HEK293 (cell line): ENCODE results near the gene NUDT13.

Source experiments
- CTCF ChIA-PET: fragments of 350-600 bp; formaldehyde crosslinking; extraction: SDS; loops from one replicate; lab custom pipeline; 2021; ENCODE audit warnings: antibody characterized with exemption; lab: Yijun Ruan, JAX
- POLR2A ChIA-PET: fragments of 300-600 bp; formaldehyde crosslinking; extraction: SDS; loops from one replicate; lab custom pipeline; 2020; ENCODE audit warnings: antibody characterized with exemption, inconsistent platforms; lab: Yijun Ruan, JAX
- H3K27ac ChIP-seq: fragments of 200-500 bp; sonication (Bioruptor generic); 2 replicates; pipeline ENCODE4 v1.5.1; 2014; ENCODE audit warnings: low read depth, low read length, control low read depth, inconsistent platforms; ENCODE audit errors: extremely low read depth
- H3K36me3 ChIP-seq, 2 experiments: fragments of 200-500 bp in 1 of 2; sonication (Bioruptor generic) in 1 of 2; 1 replicate in 1 of 2; 2 replicates in 1 of 2; pipeline ENCODE4 v1.5.1; 2014 to 2017; ENCODE audit warnings: inconsistent platforms in 2 of 2, low read length in 2 of 2; ENCODE audit not compliant: control insufficient read depth in 2 of 2, insufficient read depth in 1 of 2
- H3K4me1 ChIP-seq: fragments of 200-500 bp; sonication (Bioruptor generic); 2 replicates; pipeline ENCODE4 v1.5.1; 2014; ENCODE audit warnings: mild to moderate bottlenecking, low read length, inconsistent platforms; ENCODE audit not compliant: control insufficient read depth, insufficient read depth
- H3K4me3 ChIP-seq: 2 replicates; pipeline ENCODE4 v1.5.1; 2011; ENCODE audit warnings: low read depth, mild to moderate bottlenecking, control low read depth, low read length, moderate library complexity
- H3K9me3 ChIP-seq: fragments of 200-500 bp; sonication (Bioruptor generic); 2 replicates; pipeline ENCODE4 v1.5.1; 2014; ENCODE audit warnings: low read depth, low read length, inconsistent platforms; ENCODE audit not compliant: control insufficient read depth, insufficient read depth
- BCL6B ChIP-seq: fragments of 450-650 bp; formaldehyde crosslinking; IDR thresholded peaks from 2 replicates; pipeline ENCODE4 v1.5.1; 2017; ENCODE audit warnings: missing biosample characterization, missing genetic modification characterization
- CTCF ChIP-seq: fragments of 450-650 bp; formaldehyde crosslinking; IDR thresholded peaks from 2 replicates; pipeline ENCODE4 v1.5.1; 2016; ENCODE audit warnings: missing biosample characterization, missing genetic modification characterization
- ELK4 ChIP-seq: IDR thresholded peaks from 2 replicates; pipeline ENCODE4 v1.6.1; 2011; ENCODE audit warnings: mild to moderate bottlenecking, low read depth, low read length, borderline replicate concordance
- GFI1B ChIP-seq: fragments of 450-650 bp; formaldehyde crosslinking; IDR thresholded peaks from 2 replicates; pipeline ENCODE4 v1.5.1; 2016; ENCODE audit warnings: missing biosample characterization, missing genetic modification characterization
- HOXC10 ChIP-seq: sonication (generic); formaldehyde crosslinking; IDR thresholded peaks from 2 replicates; pipeline ENCODE4 v1.8.1; 2023; ENCODE audit warnings: mild to moderate bottlenecking, missing genetic modification reagents
- KLF9 ChIP-seq: fragments of 450-650 bp; formaldehyde crosslinking; IDR thresholded peaks from 2 replicates; pipeline ENCODE4 v1.5.1; 2016; ENCODE audit warnings: missing biosample characterization, missing genetic modification characterization, low read depth
- MYNN ChIP-seq: fragments of 450-650 bp; formaldehyde crosslinking; IDR thresholded peaks from 2 replicates; pipeline ENCODE4 v1.5.1; 2016; ENCODE audit warnings: missing biosample characterization, missing genetic modification characterization, borderline replicate concordance
- PRDM4 ChIP-seq: fragments of 450-650 bp; formaldehyde crosslinking; IDR thresholded peaks from 2 replicates; pipeline ENCODE4 v1.5.1; 2017; ENCODE audit warnings: missing biosample characterization, missing genetic modification characterization
- REPIN1 ChIP-seq: fragments of 450-650 bp; formaldehyde crosslinking; IDR thresholded peaks from 2 replicates; pipeline ENCODE4 v1.5.1; 2017; ENCODE audit warnings: missing biosample characterization, missing genetic modification characterization, low read depth
- ZBTB1 ChIP-seq: fragments of 450-650 bp; formaldehyde crosslinking; IDR thresholded peaks from 2 replicates; pipeline ENCODE4 v1.5.1; 2016; ENCODE audit warnings: missing biosample characterization, missing genetic modification characterization
- ZBTB21 ChIP-seq: fragments of 450-650 bp; formaldehyde crosslinking; IDR thresholded peaks from 2 replicates; pipeline ENCODE4 v1.5.1; 2017; ENCODE audit warnings: missing biosample characterization, missing genetic modification characterization
- ZFP3 ChIP-seq: fragments of 450-650 bp; formaldehyde crosslinking; IDR thresholded peaks from 2 replicates; pipeline ENCODE4 v1.5.1; 2016; ENCODE audit warnings: low read depth, missing biosample characterization, missing genetic modification characterization
- ZNF121 ChIP-seq: fragments of 450-650 bp; formaldehyde crosslinking; IDR thresholded peaks from 2 replicates; pipeline ENCODE4 v1.5.1; 2016; ENCODE audit warnings: missing biosample characterization, missing genetic modification characterization
- ZNF174 ChIP-seq: fragments of 450-650 bp; formaldehyde crosslinking; IDR thresholded peaks from 2 replicates; pipeline ENCODE4 v1.5.0; 2017; ENCODE audit warnings: missing biosample characterization, mild to moderate bottlenecking, missing genetic modification characterization
- ZNF239 ChIP-seq: fragments of 450-650 bp; formaldehyde crosslinking; IDR thresholded peaks from 2 replicates; pipeline ENCODE4 v1.5.1; 2016; ENCODE audit warnings: missing biosample characterization, missing genetic modification characterization
- ZNF280C ChIP-seq: fragments of 450-650 bp; formaldehyde crosslinking; IDR thresholded peaks from 2 replicates; pipeline ENCODE4 v1.5.1; 2016; ENCODE audit warnings: missing biosample characterization, missing genetic modification characterization
- ZNF394 ChIP-seq: fragments of 450-650 bp; formaldehyde crosslinking; IDR thresholded peaks from 2 replicates; pipeline ENCODE4 v1.5.1; 2016; ENCODE audit warnings: missing biosample characterization, missing genetic modification characterization, mild to moderate bottlenecking, moderate library complexity, borderline replicate concordance
- ZNF513 ChIP-seq: fragments of 450-650 bp; IDR thresholded peaks from 2 replicates; pipeline ENCODE4 v1.5.1; 2018; ENCODE audit warnings: missing biosample characterization, missing genetic modification characterization
- ZNF549 ChIP-seq: fragments of 450-650 bp; IDR thresholded peaks from 2 replicates; pipeline ENCODE4 v1.5.1; 2018; ENCODE audit warnings: missing biosample characterization, missing genetic modification characterization, mild to moderate bottlenecking, inconsistent platforms, moderate library complexity
- ZNF596 ChIP-seq: fragments of 450-650 bp; IDR thresholded peaks from 2 replicates; pipeline ENCODE4 v1.5.0; 2018; ENCODE audit warnings: missing biosample characterization, mild to moderate bottlenecking, missing genetic modification characterization, moderate library complexity
- ZNF776 ChIP-seq: fragments of 450-650 bp; formaldehyde crosslinking; IDR thresholded peaks from 2 replicates; pipeline ENCODE4 v1.5.0; 2017; ENCODE audit warnings: missing biosample characterization, missing genetic modification characterization, borderline replicate concordance
- ZNF791 ChIP-seq: fragments of 450-650 bp; formaldehyde crosslinking; IDR thresholded peaks from 2 replicates; pipeline ENCODE4 v1.5.1; 2016; ENCODE audit warnings: missing biosample characterization, missing genetic modification characterization
- ZNF792 ChIP-seq: fragments of 450-650 bp; formaldehyde crosslinking; IDR thresholded peaks from 2 replicates; pipeline ENCODE4 v1.5.1; 2016; ENCODE audit warnings: missing biosample characterization, missing genetic modification characterization
- ZNF830 ChIP-seq: fragments of 450-650 bp; IDR thresholded peaks from 2 replicates; pipeline ENCODE4 v1.5.0; 2018; ENCODE audit warnings: missing biosample characterization, missing genetic modification characterization, low read depth, mild to moderate bottlenecking, moderate library complexity

NUDT13 gene

GRCh38 chr10:73083221-73083620 lies 27.0 kb upstream of the NUDT13 start:
- POLR2A ChIA-PET, result interaction anchor here (0.6 to 1.4 kb wide), 2 partner anchors 12 to 13 kb away, joined by 3 read pairs; no protein-coding TSS in a partner anchor
- no peaks in the 10 kb centered on the region; the same call in 1 of the 2 replicates for H3K4me1 ChIP-seq
- no peak for TF ChIP-seq ZNF596 (tag by site-specific recombination)
- no peak for TF ChIP-seq ZNF280C
- TF ChIP-seq ZNF549 (tag by site-specific recombination), result no peak
- TF ChIP-seq REPIN1 (tag by site-specific recombination), result no peak
- no peak for TF ChIP-seq ZNF513
- no peak for TF ChIP-seq ZBTB1
- TF ChIP-seq ZNF239 (tag by site-specific recombination), result no peak
- no peak for TF ChIP-seq ZBTB21 (tag by site-specific recombination)
- no peak for TF ChIP-seq ZNF791 (tag by site-specific recombination)
- no peak for TF ChIP-seq MYNN (tag by site-specific recombination)
- no peak for TF ChIP-seq ZFP3 (tag by site-specific recombination)
- no peak for TF ChIP-seq ZNF174 (tag by site-specific recombination)
- no peak for TF ChIP-seq PRDM4 (tag by site-specific recombination)
- no peak for TF ChIP-seq GFI1B (tag by site-specific recombination)
- no peak for TF ChIP-seq BCL6B (tag by site-specific recombination)
- no peak for TF ChIP-seq CTCF (tag by site-specific recombination)
- CTCF ChIA-PET, result interaction anchor here (1.1 kb wide), 2 partner anchors 12 to 21 kb away, joined by 4 to 5 read pairs; no protein-coding TSS in a partner anchor
- no peaks in the 10 kb centered on the region; a peak in 1 of 3 replicates for H3K36me3 ChIP-seq
- H3K4me3 ChIP-seq, result no peak overlapping the region
- H3K27ac ChIP-seq, result no peak overlapping the region
- no peaks in the 10 kb centered on the region for H3K9me3 ChIP-seq

- Histone ChIP-seq H3K4me3 (no peak overlapping the region), H3K36me3 (no peaks in the 10 kb centered on the region; a peak in 1 of 3 replicates), H3K4me1 (no peaks in the 10 kb centered on the region; the same call in 1 of the 2 replicates), H3K9me3 (no peaks in the 10 kb centered on the region), H3K27ac (no peak overlapping the region)
- ChIA-PET CTCF (interaction anchor here (1.1 kb wide), 1 partner anchor 11 kb away, joined by 4 read pairs; no protein-coding TSS in a partner anchor), POLR2A (no interaction called here)
- TF ChIP-seq ZNF792, result no peak
- no peak for TF ChIP-seq KLF9
- no peak for TF ChIP-seq ZNF830 (tag by site-specific recombination)
- peak; percentile 81 for TF ChIP-seq ZNF121 (tag by site-specific recombination)
- TF ChIP-seq ZNF776 (tag by site-specific recombination), result no peak
- TF ChIP-seq ELK4, result no peak
- TF ChIP-seq HOXC10 (CRISPR knock-in tag), result no peak
- TF ChIP-seq ZNF394 (tag by site-specific recombination), result no peak
Measured at GRCh38 chr10:73084209-73084608, 26.0 kb upstream of the NUDT13 start.
